Uterus (tissue), 2 donors: ENCODE results near the gene ABHD16A.

Experiments
- POLR2A ChIP-seq, 2 donors: fragments of 450-650 bp; IDR thresholded peaks; one replicate each; pipeline ENCODE4 v1.6.1; 2016; ENCODE audit warnings: antibody characterized with exemption in 2 of 2, mild to moderate bottlenecking in 1 of 2, moderate library complexity in 1 of 2
- TF ChIP-seq, protein P1 (sequence below), 4 experiments: fragments of 200-600 bp in 2 of 4; fragments of 450-650 bp in 2 of 4; sonication (generic) in 2 of 4; IDR thresholded peaks; one replicate each; pipeline ENCODE4 v1.5.1; 2016 to 2019; ENCODE audit warnings: antibody characterized with exemption in 4 of 4, mild to moderate bottlenecking in 2 of 4, moderate library complexity in 1 of 4

DNA sequence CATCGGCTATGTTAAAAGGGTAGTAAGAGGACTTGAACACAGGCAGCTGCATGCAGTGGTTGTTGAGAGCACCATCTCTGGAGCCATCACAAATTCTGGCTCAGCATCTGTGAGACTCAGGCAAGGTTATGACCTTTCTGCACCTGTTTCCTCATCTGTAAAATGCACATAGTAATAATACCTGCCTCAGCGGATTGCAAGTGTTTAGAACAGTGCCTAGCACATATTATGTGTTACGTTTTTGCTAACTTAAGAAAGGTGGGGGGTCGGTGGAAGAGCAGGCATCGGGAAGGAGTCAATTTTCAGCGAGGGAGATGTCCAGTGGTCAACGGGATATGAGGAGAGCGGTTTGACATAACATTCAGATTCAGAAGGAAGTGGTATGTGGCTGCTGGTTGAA, 25.2 kb downstream of the ABHD16A start:
- no peak for TF ChIP-seq POLR2A (IDR thresholded peaks at IDR 0.05)
- TF ChIP-seq, protein P1, sequence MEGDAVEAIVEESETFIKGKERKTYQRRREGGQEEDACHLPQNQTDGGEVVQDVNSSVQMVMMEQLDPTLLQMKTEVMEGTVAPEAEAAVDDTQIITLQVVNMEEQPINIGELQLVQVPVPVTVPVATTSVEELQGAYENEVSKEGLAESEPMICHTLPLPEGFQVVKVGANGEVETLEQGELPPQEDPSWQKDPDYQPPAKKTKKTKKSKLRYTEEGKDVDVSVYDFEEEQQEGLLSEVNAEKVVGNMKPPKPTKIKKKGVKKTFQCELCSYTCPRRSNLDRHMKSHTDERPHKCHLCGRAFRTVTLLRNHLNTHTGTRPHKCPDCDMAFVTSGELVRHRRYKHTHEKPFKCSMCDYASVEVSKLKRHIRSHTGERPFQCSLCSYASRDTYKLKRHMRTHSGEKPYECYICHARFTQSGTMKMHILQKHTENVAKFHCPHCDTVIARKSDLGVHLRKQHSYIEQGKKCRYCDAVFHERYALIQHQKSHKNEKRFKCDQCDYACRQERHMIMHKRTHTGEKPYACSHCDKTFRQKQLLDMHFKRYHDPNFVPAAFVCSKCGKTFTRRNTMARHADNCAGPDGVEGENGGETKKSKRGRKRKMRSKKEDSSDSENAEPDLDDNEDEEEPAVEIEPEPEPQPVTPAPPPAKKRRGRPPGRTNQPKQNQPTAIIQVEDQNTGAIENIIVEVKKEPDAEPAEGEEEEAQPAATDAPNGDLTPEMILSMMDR (IDR thresholded peaks at IDR 0.05), result no peak
